Stimulated activated memory B cell treated with anti-CD40 and anti-IgM and Interleukin-4, amounts not matched to agents 10 μg/mL and 1 μg/mL and 100 μg/mL, for 72 hours (primary cell): ENCODE measurements around the gene NHS.

ENCODE experiments used
- ATAC-seq: fragments of 150-1000 bp; cut with Tn5 transposase; 2 replicates; pipeline ENCODE4 v1.10.0; 2021
- H3K27ac Mint-ChIP-seq: one replicate; pipeline ENCODE4 v1.8.0; 2022; ENCODE audit warnings: mild to moderate bottlenecking, mixed read lengths
- H3K27me3 Mint-ChIP-seq: one replicate; pipeline ENCODE4 v1.8.0; 2022; ENCODE audit warnings: mixed read lengths
- H3K36me3 Mint-ChIP-seq: one replicate; pipeline ENCODE4 v1.8.0; 2022; ENCODE audit warnings: mixed read lengths
- H3K4me1 Mint-ChIP-seq: one replicate; pipeline ENCODE4 v1.8.0; 2022; ENCODE audit warnings: mixed read lengths
- H3K4me3 Mint-ChIP-seq: one replicate; pipeline ENCODE4 v1.8.0; 2022; ENCODE audit warnings: mild to moderate bottlenecking, moderate library complexity, mixed read lengths
- H3K9me3 Mint-ChIP-seq: one replicate; pipeline ENCODE4 v1.8.0; 2022; ENCODE audit warnings: mixed read lengths

Gene NHS

DNA sequence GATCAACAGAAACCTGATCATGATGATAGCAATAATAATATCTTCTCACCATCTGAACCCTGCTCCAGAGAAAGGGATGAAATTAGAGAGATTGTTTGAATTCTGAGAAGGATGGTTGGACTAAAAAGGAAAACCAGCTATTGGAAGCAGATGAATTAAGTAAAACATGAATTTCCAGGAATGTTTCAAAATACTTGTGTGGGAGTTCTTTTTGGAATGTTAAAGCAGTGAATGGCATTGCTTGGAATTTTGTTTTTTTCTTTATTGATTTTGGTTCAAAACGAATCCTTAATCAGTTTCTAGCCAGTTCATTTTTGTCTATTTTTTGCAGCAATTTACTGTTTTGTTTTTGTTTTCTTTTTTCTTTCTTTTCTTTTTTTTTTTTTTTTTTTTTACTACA is 150.3 kb downstream of the NHS start:
- no peaks in the 10 kb centered on the region for H3K36me3 Mint-ChIP-seq
- H3K4me1 Mint-ChIP-seq = no peaks in the 10 kb centered on the region
- H3K9me3 Mint-ChIP-seq = no peaks in the 10 kb centered on the region
- no peak overlapping the region for H3K27ac Mint-ChIP-seq
- H3K27me3 Mint-ChIP-seq = no peaks in the 10 kb centered on the region
- H3K4me3 Mint-ChIP-seq = no peak overlapping the region
- no peak for ATAC-seq

DNA sequence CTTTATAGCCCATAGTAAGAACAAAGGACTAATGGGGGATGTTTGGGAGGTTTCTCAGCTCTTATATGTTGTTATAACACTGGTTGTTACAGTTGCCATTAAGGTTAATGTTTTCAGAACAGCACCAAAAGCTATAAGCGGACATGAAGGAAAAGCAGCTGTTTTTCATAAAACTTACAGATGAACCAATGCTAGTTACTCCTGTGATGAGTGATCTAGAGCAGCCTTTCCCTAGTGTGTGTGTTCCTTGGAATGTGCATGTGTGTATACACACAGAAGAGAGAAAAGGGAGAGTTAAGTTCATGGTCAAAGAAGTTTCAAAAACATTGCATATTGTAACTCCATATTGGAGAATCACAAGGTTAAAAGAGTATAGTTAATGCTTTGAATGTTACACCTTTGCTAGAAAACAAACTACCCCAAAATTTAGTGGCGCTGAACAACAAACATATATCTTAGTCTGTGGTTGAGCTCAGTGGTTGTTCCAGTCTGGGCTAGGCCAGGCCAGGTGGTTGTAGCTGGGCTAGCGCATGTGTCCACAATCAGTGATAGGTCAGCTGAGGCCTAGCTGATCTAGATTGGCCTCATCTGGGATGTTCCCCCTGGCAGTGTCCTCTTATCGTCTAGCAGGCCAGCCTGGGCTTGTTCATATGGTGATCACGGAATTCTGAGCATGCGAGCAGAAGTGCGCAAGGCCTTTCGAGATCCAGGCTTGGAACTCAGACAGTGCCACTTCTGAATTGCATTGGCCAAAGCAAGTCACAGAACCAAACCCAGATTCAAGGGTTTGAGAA is 151.0 kb downstream of the NHS start:
- no peak overlapping the region for H3K4me3 Mint-ChIP-seq
- H3K36me3 Mint-ChIP-seq = no peaks in the 10 kb centered on the region
- no peak for ATAC-seq
- H3K27me3 Mint-ChIP-seq = peaks cover under 1% of the 10 kb centered on the region
- no peaks in the 10 kb centered on the region for H3K4me1 Mint-ChIP-seq
- H3K27ac Mint-ChIP-seq = no peak overlapping the region
- no peaks in the 10 kb centered on the region for H3K9me3 Mint-ChIP-seq

DNA sequence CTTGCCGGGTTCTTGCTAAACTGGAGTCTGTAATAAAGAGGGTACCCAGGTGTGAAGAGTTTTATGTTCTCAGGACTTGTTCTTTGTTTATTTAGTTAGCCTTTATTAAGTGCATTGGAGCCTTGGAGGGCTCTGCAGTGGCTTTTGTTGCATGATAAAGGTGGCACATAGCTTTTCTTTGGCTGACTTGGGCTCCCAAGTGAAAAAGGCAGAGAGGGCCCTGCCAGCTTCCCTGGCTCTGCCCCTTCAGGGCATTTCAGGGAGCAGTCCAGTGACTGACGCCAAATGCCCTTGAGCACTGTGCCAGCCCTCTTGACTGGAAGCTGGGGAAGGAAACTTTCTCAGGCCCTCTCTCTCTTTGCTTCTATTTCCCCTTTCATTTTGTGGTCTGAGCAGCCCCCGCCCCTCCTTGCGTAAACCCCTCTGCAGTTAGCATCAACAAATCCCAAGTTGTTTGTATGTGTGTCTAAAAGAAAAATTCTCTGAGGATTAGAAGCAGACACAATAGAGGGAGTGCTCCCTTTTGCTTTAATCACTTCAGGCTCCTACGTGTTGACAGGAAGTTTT is 152.2 kb downstream of the NHS start:
- Mint-ChIP-seq H3K27ac (no peak overlapping the region), H3K4me3 (no peak overlapping the region), H3K4me1 (no peaks in the 10 kb centered on the region), H3K27me3 (peaks cover 10% of the 10 kb centered on the region), H3K36me3 (no peaks in the 10 kb centered on the region), H3K9me3 (no peaks in the 10 kb centered on the region)
- ATAC-seq = no peak

DNA sequence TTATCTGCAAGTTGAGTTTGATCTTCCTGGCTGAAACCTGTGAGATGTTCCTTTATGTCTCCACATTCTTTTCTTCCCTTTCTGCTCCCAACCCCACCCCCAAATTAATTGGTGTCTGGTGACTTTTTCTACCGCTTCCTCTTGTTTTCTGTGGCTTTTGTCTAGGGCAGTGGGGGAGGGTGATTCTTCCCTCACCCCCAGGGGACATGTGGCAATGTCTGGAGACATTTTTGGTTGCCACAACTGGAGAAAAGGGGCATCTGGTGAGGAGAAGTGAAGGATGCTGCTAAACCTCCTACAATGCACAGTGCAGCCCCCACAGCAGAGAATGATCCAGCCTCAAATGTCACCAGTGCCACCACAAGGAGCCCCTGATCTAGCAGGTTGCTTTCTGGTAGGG is 152.9 kb downstream of the NHS start:
- Mint-ChIP-seq H3K4me3 (no peak overlapping the region), H3K36me3 (no peaks in the 10 kb centered on the region), H3K9me3 (no peaks in the 10 kb centered on the region), H3K4me1 (no peaks in the 10 kb centered on the region), H3K27me3 (peaks cover 10% of the 10 kb centered on the region), H3K27ac (no peak overlapping the region)
- no peak for ATAC-seq

DNA sequence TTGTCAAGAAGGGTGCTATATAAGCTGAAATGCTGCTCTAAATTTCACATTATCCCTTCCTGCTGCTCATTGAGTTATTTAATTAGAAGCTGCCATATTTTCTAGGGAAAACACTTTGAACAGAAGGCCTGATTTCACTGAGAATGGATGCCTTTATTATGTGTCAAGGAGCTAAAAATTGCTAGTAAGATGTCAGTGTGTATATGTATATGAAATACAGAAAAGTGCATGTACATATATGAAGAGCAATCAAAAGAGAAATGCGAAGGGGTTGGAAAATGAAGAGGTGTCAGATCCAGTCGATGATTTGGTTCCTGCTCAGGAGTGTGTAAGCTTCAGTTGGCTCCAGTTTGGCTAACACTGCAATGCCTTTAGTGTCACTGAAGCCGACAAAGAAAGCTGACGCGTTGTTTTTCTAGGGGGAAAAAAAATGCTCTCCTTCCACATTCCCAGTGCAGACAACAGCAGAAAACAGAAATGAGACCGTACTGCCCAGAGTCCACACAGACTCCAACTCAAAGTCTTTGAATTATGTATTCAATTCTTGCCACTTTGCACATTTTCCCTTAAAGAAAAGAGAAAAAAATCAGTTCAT is 154.2 kb downstream of the NHS start:
- no peak for ATAC-seq

DNA sequence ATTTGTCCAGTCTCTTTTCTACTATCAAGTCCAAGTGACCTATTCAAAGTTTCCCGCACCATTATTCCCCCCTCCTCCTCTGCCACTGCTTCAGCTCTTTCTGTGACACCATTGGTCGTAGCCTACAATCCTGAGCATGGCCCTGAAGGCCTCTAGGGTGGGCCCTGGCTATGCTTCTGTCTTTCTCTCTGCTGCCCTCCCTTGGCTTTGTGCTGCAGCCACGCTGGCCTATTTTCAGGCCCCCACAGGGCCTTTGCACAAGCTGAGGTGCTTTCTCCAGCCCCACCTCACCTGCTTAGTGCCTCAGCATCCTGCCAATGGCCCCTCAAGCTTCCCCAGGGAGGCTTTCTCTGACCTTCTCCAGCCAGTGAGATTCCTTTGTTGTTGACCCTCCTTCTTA is 156.5 kb downstream of the NHS start:
- no peak for ATAC-seq
- Mint-ChIP-seq H3K4me1 (no peaks in the 10 kb centered on the region), H3K36me3 (no peaks in the 10 kb centered on the region), H3K27me3 (peaks cover 10% of the 10 kb centered on the region), H3K9me3 (no peaks in the 10 kb centered on the region), H3K27ac (no peak overlapping the region), H3K4me3 (no peak overlapping the region)

More for the DNA sequence above, 154.2 kb downstream of the NHS start:
- H3K27ac Mint-ChIP-seq = no peak overlapping the region
- no peak overlapping the region for H3K4me3 Mint-ChIP-seq
- H3K9me3 Mint-ChIP-seq = no peaks in the 10 kb centered on the region
- no peaks in the 10 kb centered on the region for H3K4me1 Mint-ChIP-seq
- H3K27me3 Mint-ChIP-seq = peaks cover 10% of the 10 kb centered on the region
- no peaks in the 10 kb centered on the region for H3K36me3 Mint-ChIP-seq

DNA sequence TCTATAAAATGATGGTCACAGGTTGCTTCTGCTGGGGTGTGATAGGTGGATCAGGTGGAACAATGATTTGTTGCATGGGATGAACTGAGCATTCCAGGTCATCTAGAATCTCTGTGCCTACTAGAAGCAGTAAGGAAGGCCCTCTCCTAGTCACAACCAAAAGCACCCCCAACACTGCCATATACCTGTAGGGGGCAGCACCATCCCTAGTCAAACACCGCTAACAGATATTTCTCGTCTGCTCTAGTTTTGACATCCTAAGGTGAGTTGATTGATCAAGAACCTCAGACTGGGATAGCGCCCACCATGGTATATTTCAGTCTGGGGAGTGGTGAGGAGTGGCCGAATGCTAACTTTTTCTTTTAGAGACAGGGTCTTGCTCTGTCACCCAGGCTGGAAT is 160.2 kb downstream of the NHS start:
- ATAC-seq = no peak
- Mint-ChIP-seq H3K27me3 (peaks cover 10% of the 10 kb centered on the region), H3K4me3 (no peak overlapping the region), H3K9me3 (no peaks in the 10 kb centered on the region), H3K4me1 (no peaks in the 10 kb centered on the region), H3K27ac (no peak overlapping the region), H3K36me3 (no peaks in the 10 kb centered on the region)

DNA sequence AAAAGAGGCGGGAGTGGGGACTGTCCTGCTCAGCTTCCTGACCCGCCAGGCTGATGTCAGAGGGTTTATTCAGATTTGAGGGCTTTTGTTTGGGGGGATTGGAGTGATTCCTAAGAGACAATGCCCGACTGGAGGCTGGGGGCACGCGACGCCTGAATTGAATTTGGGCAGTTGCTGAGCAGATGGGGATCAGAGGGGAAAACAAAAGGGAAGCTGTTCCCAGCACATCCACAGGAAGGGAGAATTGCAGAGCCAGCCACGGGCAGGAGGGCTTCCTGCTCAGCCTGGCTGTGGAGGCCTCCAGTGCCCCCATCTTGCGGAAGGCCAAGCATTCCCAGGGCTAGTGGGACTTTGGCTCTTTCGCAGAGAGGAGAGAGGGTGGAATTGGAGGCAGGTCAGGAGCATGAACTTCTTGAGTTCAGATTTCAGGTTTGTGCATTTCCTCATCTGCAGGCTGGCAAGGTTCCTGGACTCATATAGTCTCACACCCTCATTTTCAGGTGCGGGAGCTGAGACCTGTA is 162.8 kb downstream of the NHS start:
- ATAC-seq = no peak
- Mint-ChIP-seq H3K27me3 (no peaks in the 10 kb centered on the region), H3K4me3 (no peak overlapping the region)

DNA sequence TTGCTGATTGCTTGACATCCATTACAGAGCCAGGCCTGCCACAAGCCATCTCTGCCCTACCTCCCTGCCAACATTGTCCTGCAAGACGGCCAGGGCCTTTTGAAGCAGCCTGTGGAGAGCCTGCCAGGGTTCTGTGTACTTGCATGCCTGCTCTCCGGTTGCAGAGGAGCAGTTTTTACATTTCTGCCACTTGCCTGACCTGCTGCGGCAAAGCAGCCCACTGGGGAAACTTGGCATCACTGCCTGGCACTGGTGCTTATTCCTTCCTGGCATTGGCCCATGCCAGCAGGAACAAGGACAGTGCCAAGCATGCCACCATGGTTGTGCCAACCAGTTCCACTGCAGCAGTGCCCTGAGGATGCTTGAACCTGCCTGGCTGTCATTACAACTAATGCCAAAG is 167.1 kb downstream of the NHS start:
- no peaks in the 10 kb centered on the region for H3K36me3 Mint-ChIP-seq
- no peak overlapping the region for H3K27ac Mint-ChIP-seq
- no peaks in the 10 kb centered on the region for H3K4me1 Mint-ChIP-seq
- no peaks in the 10 kb centered on the region for H3K9me3 Mint-ChIP-seq
- no peak for ATAC-seq
- peaks cover 6% of the 10 kb centered on the region for H3K27me3 Mint-ChIP-seq
- no peak overlapping the region for H3K4me3 Mint-ChIP-seq

More for the DNA sequence above, 162.8 kb downstream of the NHS start:
- Mint-ChIP-seq H3K9me3 (no peaks in the 10 kb centered on the region), H3K27ac (no peak overlapping the region), H3K4me1 (no peaks in the 10 kb centered on the region), H3K36me3 (no peaks in the 10 kb centered on the region)

DNA sequence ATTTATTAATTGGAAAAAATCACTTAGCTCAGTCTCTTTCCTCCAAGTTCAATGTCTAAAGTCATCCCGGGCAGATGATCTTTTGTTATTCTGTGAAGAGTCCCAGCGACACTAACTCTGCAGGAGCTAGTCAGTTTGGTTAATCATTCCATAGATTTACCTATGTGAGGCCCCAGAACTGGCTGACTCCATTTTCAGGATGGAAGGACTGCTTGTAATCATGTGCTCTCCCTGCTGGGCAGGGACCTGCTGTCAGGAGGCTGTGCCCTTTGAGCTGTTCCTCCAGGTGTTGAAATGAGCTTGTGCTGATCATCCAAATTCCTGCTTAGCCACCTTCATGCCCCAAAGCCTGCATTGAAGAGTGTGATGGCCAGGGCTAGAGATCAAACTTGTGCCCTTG is 169.8 kb downstream of the NHS start:
- ATAC-seq = no peak
- Mint-ChIP-seq H3K27ac (no peak overlapping the region), H3K4me1 (no peaks in the 10 kb centered on the region), H3K4me3 (no peak overlapping the region), H3K9me3 (no peaks in the 10 kb centered on the region), H3K36me3 (no peaks in the 10 kb centered on the region), H3K27me3 (peaks cover 6% of the 10 kb centered on the region)

DNA sequence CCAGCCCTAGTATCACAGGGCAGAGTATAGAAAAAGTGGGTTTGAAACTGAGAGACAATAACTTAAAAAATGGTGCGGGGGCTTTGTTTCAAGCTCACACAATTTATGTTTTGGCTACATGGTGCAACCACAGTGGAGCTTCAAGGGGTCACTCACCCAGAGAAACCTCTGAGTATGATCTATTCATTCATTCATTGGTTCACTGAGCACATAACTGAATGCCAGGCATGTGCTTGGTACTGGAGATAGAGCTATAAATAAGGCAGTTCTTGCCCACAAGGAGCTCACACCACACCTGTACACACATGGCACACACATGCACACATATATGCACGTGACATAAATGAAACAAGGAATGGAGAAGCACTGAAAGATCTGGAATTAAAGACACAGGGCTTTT is 171.4 kb downstream of the NHS start:
- no peaks in the 10 kb centered on the region for H3K4me1 Mint-ChIP-seq
- H3K9me3 Mint-ChIP-seq = no peaks in the 10 kb centered on the region
- no peak overlapping the region for H3K4me3 Mint-ChIP-seq
- H3K36me3 Mint-ChIP-seq = no peaks in the 10 kb centered on the region
- no peak for ATAC-seq
- H3K27ac Mint-ChIP-seq = no peak overlapping the region
- H3K27me3 Mint-ChIP-seq = peaks cover 6% of the 10 kb centered on the region

DNA sequence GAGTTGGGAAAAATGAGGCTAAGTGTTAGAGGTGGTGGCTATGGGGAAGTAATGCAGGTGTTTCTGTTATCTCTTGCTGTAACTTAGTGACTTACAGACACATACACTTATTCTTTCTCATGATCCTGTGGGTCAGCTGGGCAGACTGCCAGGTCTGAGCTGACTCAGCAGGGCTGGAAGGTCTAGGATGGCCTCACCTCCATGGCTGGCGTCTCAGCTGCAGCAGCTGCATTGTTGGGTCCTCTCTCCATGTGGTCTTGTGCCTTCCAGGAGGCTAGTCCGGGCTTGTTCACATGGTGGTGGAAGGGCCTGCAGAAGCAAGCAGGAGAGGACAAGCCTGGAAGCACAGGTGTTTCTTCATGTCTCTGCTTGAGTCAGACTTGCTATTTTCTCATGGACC is 172.7 kb downstream of the NHS start:
- Mint-ChIP-seq H3K36me3 (no peaks in the 10 kb centered on the region), H3K27me3 (peaks cover 6% of the 10 kb centered on the region), H3K9me3 (no peaks in the 10 kb centered on the region), H3K4me1 (no peaks in the 10 kb centered on the region), H3K27ac (no peak overlapping the region), H3K4me3 (no peak overlapping the region)
- no peak for ATAC-seq

DNA sequence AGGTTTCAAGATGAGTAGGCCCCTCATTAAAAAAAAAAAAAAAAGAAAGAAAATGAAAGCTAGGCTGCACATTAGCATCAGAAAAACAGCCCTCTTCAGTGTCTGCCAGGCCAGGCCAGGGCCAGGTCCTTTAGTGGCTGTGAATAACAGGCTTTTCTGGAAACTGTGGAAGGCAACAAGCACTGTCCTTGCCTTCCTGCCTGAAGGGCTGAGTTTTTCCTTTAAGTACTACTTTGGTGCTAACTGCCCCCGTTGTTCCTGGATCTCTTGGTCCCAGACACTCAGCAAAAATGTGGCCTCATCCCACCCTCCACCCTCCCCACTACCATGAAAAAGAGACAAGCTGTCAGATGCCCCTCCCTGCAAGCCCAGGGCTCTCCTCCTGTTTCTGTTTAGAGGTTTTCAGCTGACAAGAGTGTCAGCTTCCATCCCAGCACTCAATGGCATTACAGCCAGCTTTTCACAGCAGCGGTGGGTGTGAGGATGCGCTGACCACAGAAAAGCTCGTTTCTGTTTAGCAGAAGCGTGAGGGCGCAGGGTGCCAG is 174.2 kb downstream of the NHS start:
- Mint-ChIP-seq H3K36me3 (no peaks in the 10 kb centered on the region), H3K4me3 (no peak overlapping the region), H3K9me3 (no peaks in the 10 kb centered on the region), H3K27me3 (peaks cover 6% of the 10 kb centered on the region), H3K4me1 (no peaks in the 10 kb centered on the region), H3K27ac (no peak overlapping the region)
- ATAC-seq = no peak

DNA sequence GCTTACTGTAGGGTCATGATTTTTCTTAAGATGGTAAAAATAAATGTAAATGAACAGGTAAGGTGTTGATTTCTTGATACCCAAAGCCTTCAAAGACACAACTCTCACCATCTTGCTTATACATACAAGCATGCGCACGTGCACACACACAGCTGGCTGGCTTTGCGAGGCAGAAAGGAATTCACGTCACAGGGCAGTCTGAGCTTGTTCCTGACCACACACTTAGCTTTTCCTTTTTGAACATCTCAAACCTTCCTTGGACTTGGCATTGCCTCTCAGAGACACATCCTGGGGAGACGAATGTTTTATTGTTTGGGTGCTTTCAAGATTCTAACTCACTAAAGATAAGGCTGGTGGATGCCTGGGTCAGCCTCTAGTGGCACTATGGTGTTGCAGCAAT is 175.0 kb downstream of the NHS start:
- ATAC-seq = no peak
- Mint-ChIP-seq H3K4me3 (no peak overlapping the region), H3K27me3 (peaks cover 6% of the 10 kb centered on the region), H3K9me3 (no peaks in the 10 kb centered on the region), H3K4me1 (no peaks in the 10 kb centered on the region), H3K36me3 (no peaks in the 10 kb centered on the region), H3K27ac (no peak overlapping the region)

DNA sequence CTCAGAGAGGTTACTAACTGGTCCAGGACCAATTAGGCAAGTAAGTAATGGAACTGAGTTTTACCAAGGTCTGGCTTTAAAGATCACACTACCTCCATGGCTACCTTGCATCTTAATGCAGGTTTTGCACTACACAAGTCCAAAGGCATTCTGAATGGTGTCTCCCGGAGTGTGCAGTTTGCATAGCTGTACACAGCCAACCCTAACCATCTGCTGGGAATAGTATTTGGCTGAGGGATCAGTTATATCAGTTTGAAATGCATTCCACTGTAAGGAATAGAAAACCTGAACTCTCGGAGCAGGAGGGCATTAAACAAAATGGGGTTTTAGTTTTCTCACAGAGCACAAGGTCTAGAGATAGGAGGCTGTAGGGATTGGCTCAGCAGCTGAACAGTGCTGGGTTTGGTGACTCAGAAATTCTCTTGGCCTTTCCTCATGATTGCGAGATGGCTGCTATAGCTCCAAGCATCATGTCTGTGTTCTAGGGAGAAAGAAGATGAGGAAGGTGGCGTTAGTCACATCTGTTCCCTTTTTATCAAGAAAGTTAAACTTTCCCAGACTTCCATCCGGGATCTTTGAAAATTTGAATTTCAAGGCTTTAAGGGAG is 177.1 kb downstream of the NHS start:
- Mint-ChIP-seq H3K27me3 (no peaks in the 10 kb centered on the region), H3K36me3 (no peaks in the 10 kb centered on the region), H3K9me3 (no peaks in the 10 kb centered on the region), H3K4me3 (no peak overlapping the region), H3K4me1 (no peaks in the 10 kb centered on the region), H3K27ac (no peak overlapping the region)
- no peak for ATAC-seq
